HG03280 (cell line): ENCODE results near the gene NKAIN2.

ENCODE experiments used
- ATAC-seq: cut with Tn5 transposase; IDR thresholded peaks from one replicate; pipeline ENCODE4 v1.9.1; 2021; ENCODE audit warnings: mild to moderate bottlenecking, moderate library complexity; ENCODE audit not compliant: unreplicated experiment

Gene NKAIN2

DNA sequence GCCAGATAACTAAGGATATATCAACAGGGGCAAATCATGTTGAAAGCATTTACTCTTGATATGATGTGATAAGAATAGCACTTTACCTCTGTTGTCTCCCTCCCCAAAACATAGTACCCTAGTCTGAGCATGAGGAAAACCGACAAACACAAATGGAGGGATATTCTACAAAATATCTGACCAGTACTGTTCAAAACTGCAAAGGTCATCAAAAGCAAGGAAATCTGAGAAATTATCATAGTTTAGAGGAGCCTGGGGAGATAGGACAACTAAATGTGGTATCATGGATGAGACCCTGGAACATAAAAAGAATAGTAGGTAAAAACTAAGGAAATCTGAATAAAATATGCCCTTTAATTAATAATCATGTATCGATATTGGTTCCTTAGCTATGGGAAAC lies 675.2 kb downstream of the NKAIN2 start:
- ATAC-seq: no peak

DNA sequence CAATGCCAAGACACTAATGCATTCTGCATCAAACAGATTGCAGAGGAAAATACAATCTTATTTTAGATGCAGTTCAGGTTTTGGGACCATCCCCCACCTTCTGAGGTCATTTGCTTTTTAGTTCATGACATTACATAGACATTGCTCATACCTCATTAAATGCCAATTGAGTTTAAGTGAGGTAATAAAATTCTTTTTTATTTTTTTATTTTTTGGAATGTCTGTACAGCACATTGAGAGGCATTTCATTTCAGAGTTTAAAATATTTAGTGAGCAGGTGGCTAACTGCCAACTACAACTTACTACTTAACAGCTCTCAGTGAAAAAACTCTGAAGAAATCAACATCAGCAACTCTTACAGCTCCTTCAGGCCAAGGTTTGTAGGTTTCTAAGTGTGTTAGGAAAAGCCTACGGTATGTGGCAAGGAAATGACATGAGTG lies 676.3 kb downstream of the NKAIN2 start:
- ATAC-seq: no peak

- no peak for ATAC-seq
Measured at GRCh38 chr6:124482071-124482491, 678.4 kb downstream of the NKAIN2 start.

GRCh38 chr6:124487623-124488431 lies 684.2 kb downstream of the NKAIN2 start:
- ATAC-seq: no peak

- no peak for ATAC-seq
Measured at GRCh38 chr6:124490122-124490521, 686.5 kb downstream of the NKAIN2 start.

GRCh38 chr6:124493259-124493658 lies 689.6 kb downstream of the NKAIN2 start:
- no peak for ATAC-seq

DNA sequence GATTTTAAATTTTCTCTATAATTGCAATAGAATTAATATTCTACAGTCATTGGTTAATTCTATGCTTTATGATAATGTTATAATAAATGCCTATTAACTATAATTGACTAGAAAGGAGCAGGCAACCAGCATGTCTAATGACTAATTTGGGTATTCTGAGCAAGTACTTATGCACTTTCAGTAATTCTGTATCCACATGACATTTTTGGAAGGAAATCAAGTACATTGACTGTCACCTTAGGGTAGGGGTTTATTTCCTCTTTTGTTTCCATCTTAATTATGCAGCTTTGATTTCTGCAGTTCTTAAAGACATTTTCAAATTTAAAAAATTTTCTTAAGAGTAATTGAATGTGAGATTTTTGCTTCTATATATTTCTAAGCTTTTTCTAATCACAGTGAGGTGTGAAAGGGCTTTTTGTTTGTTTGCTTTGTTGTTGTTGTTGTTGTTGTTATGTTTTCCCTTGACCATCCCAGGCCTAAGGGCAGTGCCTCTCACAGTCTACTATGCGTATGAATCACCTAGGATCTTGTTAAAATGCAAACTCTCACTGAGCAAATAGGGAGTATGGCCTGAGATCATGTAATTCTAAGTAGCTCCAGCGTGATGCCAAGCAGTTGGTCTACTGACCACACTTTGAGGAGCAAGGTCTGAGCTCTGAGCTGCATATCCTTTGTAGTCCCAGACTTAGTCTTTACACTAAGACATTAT lies 691.4 kb downstream of the NKAIN2 start:
- no peak for ATAC-seq

GRCh38 chr6:124495665-124496190 lies 692.1 kb downstream of the NKAIN2 start:
- ATAC-seq: no peak

- no peak for ATAC-seq
Measured at GRCh38 chr6:124496334-124496733, 692.7 kb downstream of the NKAIN2 start.

- ATAC-seq: no peak
Measured at GRCh38 chr6:124512431-124512830, 708.8 kb downstream of the NKAIN2 start.

GRCh38 chr6:124517339-124517738 lies 713.7 kb downstream of the NKAIN2 start:
- no peak for ATAC-seq

DNA sequence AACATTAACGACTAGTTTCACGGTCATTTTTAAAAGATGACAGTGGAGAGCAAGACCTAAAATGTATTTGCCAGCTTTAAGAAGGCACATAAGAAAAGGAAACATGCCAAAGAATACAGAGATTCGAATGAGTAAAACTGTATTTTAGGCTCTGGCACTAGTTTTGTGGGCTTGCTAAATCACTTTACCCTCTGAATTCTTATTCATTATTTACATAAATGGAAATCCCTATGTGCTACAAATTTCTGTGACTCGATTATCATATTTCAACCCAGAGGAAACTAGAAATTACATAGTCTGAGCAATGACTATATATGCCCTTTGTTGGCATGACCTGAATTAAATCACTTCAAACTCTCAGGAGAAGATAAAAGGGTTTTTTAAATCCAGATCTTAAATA lies 716.8 kb downstream of the NKAIN2 start:
- ATAC-seq: no peak

- no peak for ATAC-seq
Measured at GRCh38 chr6:124522335-124522734, 718.7 kb downstream of the NKAIN2 start.

DNA sequence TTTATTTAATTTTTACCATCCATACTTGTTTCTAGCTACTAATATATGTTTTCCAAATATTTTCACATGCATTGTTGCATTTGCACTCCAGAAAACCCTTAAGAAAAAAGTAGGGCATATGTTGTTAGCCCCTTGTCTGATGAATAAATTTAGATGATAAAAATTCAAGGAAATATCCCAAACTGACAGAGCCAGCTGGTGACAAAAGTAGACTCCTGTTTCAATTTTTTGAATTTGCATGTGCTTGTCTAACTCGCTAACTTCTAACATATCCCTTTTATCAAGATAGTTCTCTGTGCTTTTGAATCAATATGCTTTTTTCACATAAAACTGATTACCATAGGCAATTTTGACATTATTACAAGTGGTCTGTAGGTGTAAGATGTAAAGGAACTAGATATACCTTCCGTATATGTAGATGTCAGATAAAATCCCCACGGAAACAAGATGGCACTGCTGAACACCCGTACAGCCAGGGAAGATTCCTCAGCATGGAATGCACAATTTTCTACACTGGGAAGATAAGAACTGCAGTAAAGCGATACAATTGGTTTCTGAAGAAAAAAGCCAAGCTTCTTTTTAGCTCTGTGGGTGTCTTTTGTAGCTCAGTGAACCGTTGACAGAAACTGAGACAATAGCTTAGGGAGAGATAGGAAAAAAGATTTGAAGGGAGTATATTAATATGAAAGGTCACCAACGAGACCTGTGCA lies 721.0 kb downstream of the NKAIN2 start:
- ATAC-seq: no peak

DNA sequence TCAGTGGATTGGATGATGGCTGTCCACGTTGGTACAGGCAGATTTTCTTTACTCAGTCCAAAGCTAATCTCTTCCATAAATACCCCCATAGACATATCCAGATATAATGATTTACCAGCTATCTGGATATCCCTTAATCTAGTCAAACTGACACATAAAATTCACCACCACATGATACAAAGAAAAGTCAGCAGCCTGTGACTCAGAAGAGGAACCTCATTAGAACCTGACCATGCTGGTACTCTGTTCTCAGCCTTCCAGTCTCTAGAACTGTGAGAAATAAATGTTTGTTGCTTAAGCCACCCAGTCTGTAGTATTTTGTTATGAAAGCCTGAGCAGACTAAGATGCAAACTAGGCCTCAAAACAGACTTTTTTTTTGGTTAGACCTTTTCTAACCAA lies 727.3 kb downstream of the NKAIN2 start:
- ATAC-seq: no peak

GRCh38 chr6:124535299-124535698 lies 731.6 kb downstream of the NKAIN2 start:
- ATAC-seq: no peak

DNA sequence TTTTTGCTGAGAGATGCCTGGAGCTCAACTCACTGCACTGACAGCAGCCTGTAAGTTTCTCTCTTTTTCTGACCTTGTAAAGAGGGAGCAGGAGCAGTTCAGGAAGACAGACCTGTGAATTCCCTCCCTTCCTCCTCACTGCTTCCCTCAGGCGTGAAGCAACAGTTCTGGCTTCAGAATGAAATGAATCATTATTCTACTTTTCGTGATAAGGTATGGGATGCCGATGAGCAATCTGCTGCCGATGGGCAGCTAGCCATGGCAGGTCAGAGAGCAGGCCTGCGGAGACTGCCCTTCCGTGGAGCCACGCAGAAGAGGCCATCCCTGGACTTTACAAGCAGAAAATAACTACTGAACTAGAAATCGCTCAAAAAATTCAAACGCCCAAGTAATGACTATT lies 732.1 kb downstream of the NKAIN2 start:
- no peak for ATAC-seq

GRCh38 chr6:124536157-124536841 lies 732.6 kb downstream of the NKAIN2 start:
- ATAC-seq: no peak

GRCh38 chr6:124536842-124537191 lies 733.2 kb downstream of the NKAIN2 start:
- no peak for ATAC-seq

- ATAC-seq: no peak
Measured at GRCh38 chr6:124539096-124539495, 735.4 kb downstream of the NKAIN2 start.

DNA sequence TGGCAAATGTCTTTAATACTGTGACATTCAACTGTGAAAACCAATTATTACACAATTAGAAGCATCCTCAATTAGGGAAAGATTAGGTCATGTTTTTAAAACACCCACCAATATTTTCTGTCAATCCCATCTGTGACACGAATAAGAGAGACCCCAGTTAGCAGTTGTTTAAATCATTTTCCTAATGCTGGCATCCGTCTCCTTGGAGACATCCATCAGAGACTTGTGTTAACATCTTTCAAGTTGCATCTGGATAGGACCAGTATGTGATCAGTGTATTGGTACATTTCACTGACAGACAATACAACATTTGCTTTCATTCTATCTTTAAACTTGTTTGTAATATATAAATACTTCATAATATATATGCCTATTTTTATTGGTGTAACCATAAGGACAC lies 737.9 kb downstream of the NKAIN2 start:
- no peak for ATAC-seq
